H9 (cell line): ENCODE results near the gene RNASET2. TPM values are rescaled to one million over a fixed set of nuclear protein-coding genes. Genes with fewer than 3 reads are reported as not detected.

ENCODE experiments used
- DNase-seq: peaks from one replicate; pipeline ENCODE4 v3.0.0-alpha.2; 2017
- H2AFZ ChIP-seq: one replicate; pipeline ENCODE4 v1.6.1; 2013; ENCODE audit warnings: mild to moderate bottlenecking, low read length, control low read depth, moderate library complexity
- H2AK5ac ChIP-seq: 2 replicates; pipeline ENCODE4 v1.6.1; 2013; ENCODE audit warnings: low read length, control low read depth, mixed read lengths; ENCODE audit not compliant: insufficient read length
- H2BK120ac ChIP-seq: one replicate; pipeline ENCODE4 v1.6.1; 2013; ENCODE audit warnings: low read depth, mild to moderate bottlenecking, low read length, control low read depth, inconsistent platforms; ENCODE audit not compliant: poor library complexity, severe bottlenecking
- H2BK12ac ChIP-seq: 2 replicates; pipeline ENCODE4 v1.6.1; 2013; ENCODE audit warnings: low read length, control low read depth, mixed read lengths, low read depth; ENCODE audit not compliant: insufficient read length
- H2BK15ac ChIP-seq: 2 replicates; pipeline ENCODE4 v1.6.1; 2013; ENCODE audit warnings: low read depth, low read length, control low read depth
- H2BK20ac ChIP-seq: one replicate; pipeline ENCODE4 v1.6.1; 2013; ENCODE audit warnings: low read depth, mild to moderate bottlenecking, low read length, control low read depth, inconsistent platforms; ENCODE audit not compliant: poor library complexity, severe bottlenecking
- H2BK5ac ChIP-seq: 2 replicates; pipeline ENCODE4 v1.6.1; 2013; ENCODE audit warnings: low read length, control low read depth, mixed read lengths; ENCODE audit not compliant: insufficient read length
- H3K14ac ChIP-seq: 2 replicates; pipeline ENCODE4 v1.6.1; 2013; ENCODE audit warnings: low read length, control low read depth; ENCODE audit not compliant: insufficient read depth
- H3K18ac ChIP-seq: 2 replicates; pipeline ENCODE4 v1.6.1; 2013; ENCODE audit warnings: low read depth, mild to moderate bottlenecking, mixed read lengths, low read length, control low read depth; ENCODE audit not compliant: insufficient read length
- H3K23ac ChIP-seq: 2 replicates; pipeline ENCODE4 v1.6.1; 2013; ENCODE audit warnings: low read length, control low read depth, mixed read lengths, low read depth; ENCODE audit not compliant: insufficient read length
- H3K23me2 ChIP-seq: 2 replicates; pipeline ENCODE4 v1.6.1; 2013; ENCODE audit warnings: low read depth, mild to moderate bottlenecking, mixed read lengths, low read length, control low read depth; ENCODE audit not compliant: insufficient read length, poor library complexity, severe bottlenecking
- H3K27ac ChIP-seq: 2 replicates; pipeline ENCODE4 v1.5.1; 2013; ENCODE audit warnings: low read length, control low read depth, mixed read lengths, low read depth; ENCODE audit not compliant: insufficient read length
- H3K27me3 ChIP-seq: 2 replicates; pipeline ENCODE4 v1.6.1; 2013; ENCODE audit warnings: low read length, control low read depth, inconsistent platforms; ENCODE audit not compliant: insufficient read depth
- H3K4ac ChIP-seq: 2 replicates; pipeline ENCODE4 v1.6.1; 2013; ENCODE audit warnings: low read depth, mild to moderate bottlenecking, control low read depth, inconsistent platforms, low read length, moderate library complexity
- H3K4me1 ChIP-seq: 2 replicates; pipeline ENCODE4 v1.6.1; 2013; ENCODE audit warnings: low read length, control low read depth, inconsistent platforms; ENCODE audit not compliant: insufficient read depth
- H3K4me2 ChIP-seq: 2 replicates; pipeline ENCODE4 v1.6.1; 2013; ENCODE audit warnings: low read length, control low read depth, mixed read lengths; ENCODE audit not compliant: insufficient read length, insufficient read depth
- H3K56ac ChIP-seq: 2 replicates; pipeline ENCODE4 v1.6.1; 2013; ENCODE audit warnings: low read depth, mild to moderate bottlenecking, mixed read lengths, low read length, control low read depth; ENCODE audit not compliant: insufficient read length
- H3K79me1 ChIP-seq: 2 replicates; pipeline ENCODE4 v1.6.1; 2013; ENCODE audit warnings: low read depth, mild to moderate bottlenecking, moderate library complexity, low read length, control low read depth, inconsistent platforms; ENCODE audit not compliant: insufficient read depth, poor library complexity, severe bottlenecking
- H3K79me2 ChIP-seq: 2 replicates; pipeline ENCODE4 v1.6.1; 2013; ENCODE audit warnings: low read length, control low read depth, inconsistent platforms; ENCODE audit not compliant: insufficient read depth
- H3K9ac ChIP-seq: 2 replicates; pipeline ENCODE4 v1.6.1; 2013; ENCODE audit warnings: low read length, control low read depth, mixed read lengths; ENCODE audit not compliant: insufficient read length; ENCODE audit errors: extremely low read depth
- H3K9me3 ChIP-seq: one replicate; pipeline ENCODE4 v1.6.1; 2013; ENCODE audit warnings: low read depth, low read length, inconsistent platforms; ENCODE audit not compliant: control insufficient read depth
- H3T11ph ChIP-seq: one replicate; pipeline ENCODE4 v1.6.1; 2013; ENCODE audit warnings: mild to moderate bottlenecking, low read length, control low read depth, inconsistent platforms
- H4K20me1 ChIP-seq: one replicate; pipeline ENCODE4 v1.6.1; 2013; ENCODE audit not compliant: control insufficient read depth, insufficient read length, insufficient read depth
- H4K5ac ChIP-seq: 2 replicates; pipeline ENCODE4 v1.6.1; 2013; ENCODE audit warnings: low read depth, mild to moderate bottlenecking, mixed read lengths, low read length, control low read depth; ENCODE audit not compliant: insufficient read length
- H4K8ac ChIP-seq: replicated peaks from 2 replicates; pipeline ENCODE4 v1.6.1; 2013; ENCODE audit warnings: low read length, control low read depth, mixed read lengths, low read depth; ENCODE audit not compliant: insufficient read length
- H4K91ac ChIP-seq: 2 replicates; pipeline ENCODE4 v1.6.1; 2013; ENCODE audit warnings: low read depth, mild to moderate bottlenecking, moderate library complexity, mixed read lengths, low read length, control low read depth; ENCODE audit not compliant: insufficient read length
- H3K27ac Mint-ChIP-seq, 3 experiments: 2 replicates in 2 of 3; 3 replicates in 1 of 3; pipeline ENCODE4 v1.8.0; 2020 to 2021; ENCODE audit warnings: mixed read lengths in 3 of 3, mild to moderate bottlenecking in 1 of 3, moderate library complexity in 1 of 3
- H3K27me3 Mint-ChIP-seq: 2 replicates; pipeline ENCODE4 v1.8.0; 2021; ENCODE audit warnings: low read depth, mild to moderate bottlenecking, moderate library complexity, mixed read lengths
- H3K36me3 Mint-ChIP-seq, 3 experiments: 2 replicates in 2 of 3; 3 replicates in 1 of 3; pipeline ENCODE4 v1.8.0; 2020 to 2021; ENCODE audit warnings: low read depth in 3 of 3, mixed read lengths in 3 of 3; ENCODE audit not compliant: insufficient read depth in 1 of 3
- H3K4me1 Mint-ChIP-seq, 2 experiments: 2 replicates each; pipeline ENCODE4 v1.8.0; 2020; ENCODE audit warnings: mixed read lengths in 2 of 2
- H3K4me3 Mint-ChIP-seq, 2 experiments: 2 replicates in 1 of 2; 3 replicates in 1 of 2; pipeline ENCODE4 v1.8.0; 2020 to 2021; ENCODE audit warnings: mild to moderate bottlenecking in 2 of 2, mixed read lengths in 2 of 2, moderate library complexity in 1 of 2
- H3K9me3 Mint-ChIP-seq, 2 experiments: 2 replicates in 1 of 2; 3 replicates in 1 of 2; pipeline ENCODE4 v1.8.0; 2020; ENCODE audit warnings: mild to moderate bottlenecking in 2 of 2, mixed read lengths in 2 of 2, moderate library complexity in 1 of 2
- WGBS: extraction: QIAGEN DNeasy Blood & Tissue Kit; methylation state at CpG from one replicate; pipeline ENCODE4 v1.1.7; 2013; ENCODE audit warnings: missing lambda C conversion rate, low lambda C conversion rate, mixed read lengths; ENCODE audit not compliant: insufficient read length; ENCODE audit errors: extremely low coverage; 5-methylcytosine and 5-hydroxymethylcytosine counted together
- total RNA-seq: library from RNA; stranded (reverse); gene quantifications from 2 replicates; pipeline ENCODE4 v1.2.1, GENCODE V29; 2021
- TF ChIP-seq, protein P1 (sequence below): fragments of 200-600 bp; sonication (generic); conservative IDR thresholded peaks from 3 replicates; pipeline ENCODE4 v1.8.0; 2021; ENCODE audit warnings: antibody characterized with exemption, mild to moderate bottlenecking

The RNASET2 gene
- total RNA-seq, 1 experiment from 2014 or later: 28.2 TPM

DNA sequence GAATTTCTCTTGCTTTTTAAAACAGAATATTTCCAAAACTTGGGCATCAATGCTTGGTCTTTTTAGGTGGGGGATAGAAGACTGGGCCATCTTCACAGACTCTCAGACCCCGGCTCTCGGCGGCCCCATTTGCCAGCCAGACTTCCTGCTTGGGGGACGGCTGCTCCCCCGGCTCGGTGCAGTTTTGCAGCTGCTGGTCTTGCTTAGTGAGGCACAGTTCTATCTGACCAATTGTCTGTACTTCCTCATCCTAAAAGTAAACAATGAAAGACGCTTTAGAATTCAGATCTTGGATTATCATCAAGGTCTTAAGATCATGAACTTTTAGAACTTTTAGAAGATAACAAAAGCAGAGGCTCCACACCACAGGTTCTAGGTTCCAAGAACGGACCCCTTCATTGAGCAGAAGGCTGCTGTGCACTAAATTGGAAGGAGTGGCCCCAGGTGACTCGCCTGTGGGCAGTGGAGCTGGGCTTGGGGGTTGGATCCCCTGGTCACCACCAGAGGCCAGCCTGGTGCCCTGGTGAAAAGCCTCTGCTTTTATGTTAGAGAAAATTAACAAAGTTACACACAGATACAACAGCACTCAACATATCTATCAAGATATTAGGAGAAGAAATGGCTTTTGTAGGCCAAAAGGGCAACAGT is 26.7 kb downstream of the RNASET2 start:
- no peak overlapping the region for H3K9ac ChIP-seq
- no peak overlapping the region for H2BK15ac ChIP-seq
- no peak overlapping the region for H2AFZ ChIP-seq
- no peak overlapping the region for H2BK20ac ChIP-seq
- no peak overlapping the region for H2BK5ac ChIP-seq
- H3K23me2 ChIP-seq: no peaks in the 10 kb centered on the region
- no peaks in the 10 kb centered on the region; a peak in 4 of 7 replicates for H3K36me3 Mint-ChIP-seq
- H3K4me2 ChIP-seq: no peak overlapping the region
- H4K8ac ChIP-seq: no peak overlapping the region
- H3K27me3 ChIP-seq: no peaks in the 10 kb centered on the region
- H4K20me1 ChIP-seq: no peaks in the 10 kb centered on the region
- DNase-seq: no peak
- no peak overlapping the region for H3K56ac ChIP-seq
- no peaks in the 10 kb centered on the region for H3K4me1 ChIP-seq
- H3K27ac ChIP-seq: no peak overlapping the region
- H4K91ac ChIP-seq: no peak overlapping the region
- peaks cover 2% of the 10 kb centered on the region for H3K27me3 Mint-ChIP-seq
- no peak overlapping the region for H2BK120ac ChIP-seq
- no peak overlapping the region for H3K18ac ChIP-seq
- no peaks in the 10 kb centered on the region for H3K79me2 ChIP-seq
- no peak overlapping the region for H3K14ac ChIP-seq
- H3K9me3 ChIP-seq: no peaks in the 10 kb centered on the region
- no peak overlapping the region for H3K23ac ChIP-seq
- no peak overlapping the region for H3K4ac ChIP-seq
- TF ChIP-seq, protein P1, sequence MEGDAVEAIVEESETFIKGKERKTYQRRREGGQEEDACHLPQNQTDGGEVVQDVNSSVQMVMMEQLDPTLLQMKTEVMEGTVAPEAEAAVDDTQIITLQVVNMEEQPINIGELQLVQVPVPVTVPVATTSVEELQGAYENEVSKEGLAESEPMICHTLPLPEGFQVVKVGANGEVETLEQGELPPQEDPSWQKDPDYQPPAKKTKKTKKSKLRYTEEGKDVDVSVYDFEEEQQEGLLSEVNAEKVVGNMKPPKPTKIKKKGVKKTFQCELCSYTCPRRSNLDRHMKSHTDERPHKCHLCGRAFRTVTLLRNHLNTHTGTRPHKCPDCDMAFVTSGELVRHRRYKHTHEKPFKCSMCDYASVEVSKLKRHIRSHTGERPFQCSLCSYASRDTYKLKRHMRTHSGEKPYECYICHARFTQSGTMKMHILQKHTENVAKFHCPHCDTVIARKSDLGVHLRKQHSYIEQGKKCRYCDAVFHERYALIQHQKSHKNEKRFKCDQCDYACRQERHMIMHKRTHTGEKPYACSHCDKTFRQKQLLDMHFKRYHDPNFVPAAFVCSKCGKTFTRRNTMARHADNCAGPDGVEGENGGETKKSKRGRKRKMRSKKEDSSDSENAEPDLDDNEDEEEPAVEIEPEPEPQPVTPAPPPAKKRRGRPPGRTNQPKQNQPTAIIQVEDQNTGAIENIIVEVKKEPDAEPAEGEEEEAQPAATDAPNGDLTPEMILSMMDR: no peak; the same call in 2 of the 3 replicates
- no peaks in the 10 kb centered on the region for H3K79me1 ChIP-seq
- H3T11ph ChIP-seq: no peak overlapping the region
- H3K27ac Mint-ChIP-seq: no peak overlapping the region
- no peaks in the 10 kb centered on the region for H3K4me1 Mint-ChIP-seq
- no CpG with 5 or more reads among the region's 9 CpGs for WGBS
- H2BK12ac ChIP-seq: no peak overlapping the region
- H3K9me3 Mint-ChIP-seq: no peaks in the 10 kb centered on the region; a peak in 1 of 5 replicates
- H3K4me3 Mint-ChIP-seq: no peak overlapping the region
- H2AK5ac ChIP-seq: no peak overlapping the region
- no peak overlapping the region for H4K5ac ChIP-seq
